ENCODE measurements around the gene CA11. TPM values are rescaled to one million over a fixed set of nuclear protein-coding genes. Genes with fewer than 3 reads are reported as not detected.

Gene CA11
- total and polyA plus RNA-seq, 9 of the 15 experiments (the other 6 are each of a cell fraction or from before 2014, with no cell fraction given): 2.9 to 19.9 (median 8.3) TPM

GRCh38 chr19:48619692-48620585, 26.0 kb downstream of the CA11 start (continued):
- TF ChIP-seq, protein P1, sequence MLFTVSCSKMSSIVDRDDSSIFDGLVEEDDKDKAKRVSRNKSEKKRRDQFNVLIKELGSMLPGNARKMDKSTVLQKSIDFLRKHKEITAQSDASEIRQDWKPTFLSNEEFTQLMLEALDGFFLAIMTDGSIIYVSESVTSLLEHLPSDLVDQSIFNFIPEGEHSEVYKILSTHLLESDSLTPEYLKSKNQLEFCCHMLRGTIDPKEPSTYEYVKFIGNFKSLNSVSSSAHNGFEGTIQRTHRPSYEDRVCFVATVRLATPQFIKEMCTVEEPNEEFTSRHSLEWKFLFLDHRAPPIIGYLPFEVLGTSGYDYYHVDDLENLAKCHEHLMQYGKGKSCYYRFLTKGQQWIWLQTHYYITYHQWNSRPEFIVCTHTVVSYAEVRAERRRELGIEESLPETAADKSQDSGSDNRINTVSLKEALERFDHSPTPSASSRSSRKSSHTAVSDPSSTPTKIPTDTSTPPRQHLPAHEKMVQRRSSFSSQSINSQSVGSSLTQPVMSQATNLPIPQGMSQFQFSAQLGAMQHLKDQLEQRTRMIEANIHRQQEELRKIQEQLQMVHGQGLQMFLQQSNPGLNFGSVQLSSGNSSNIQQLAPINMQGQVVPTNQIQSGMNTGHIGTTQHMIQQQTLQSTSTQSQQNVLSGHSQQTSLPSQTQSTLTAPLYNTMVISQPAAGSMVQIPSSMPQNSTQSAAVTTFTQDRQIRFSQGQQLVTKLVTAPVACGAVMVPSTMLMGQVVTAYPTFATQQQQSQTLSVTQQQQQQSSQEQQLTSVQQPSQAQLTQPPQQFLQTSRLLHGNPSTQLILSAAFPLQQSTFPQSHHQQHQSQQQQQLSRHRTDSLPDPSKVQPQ (CRISPR knock-in tag; IDR thresholded peaks at IDR 0.05; ENCODE audit: borderline replicate concordance): no peak
- TF ChIP-seq MED1 (CRISPR knock-in tag; IDR thresholded peaks at IDR 0.05; ENCODE audit: borderline replicate concordance) (no peak), FOXA1 (IDR thresholded peaks at IDR 0.05; ENCODE audit: borderline replicate concordance) (no peak), KLF13 (tag; IDR thresholded peaks at IDR 0.05; ENCODE audit: borderline replicate concordance, low read depth) (no peak), ZEB2 (IDR thresholded peaks at IDR 0.05) (no peak), CAMTA2 (CRISPR knock-in tag; conservative IDR thresholded peaks at IDR 0.05) (no peak), POLR2AphosphoS2 (IDR thresholded peaks at IDR 0.05; ENCODE audit: low read length) (no peak), NCOA2 (IDR thresholded peaks at IDR 0.05; ENCODE audit: partially characterized antibody in 2 of 2) (no peak), ZBTB5 (IDR thresholded peaks at IDR 0.05) (no peak), GTF2A2 (tag; IDR thresholded peaks at IDR 0.05) (no peak), FOXK1 (CRISPR knock-in tag; IDR thresholded peaks at IDR 0.05; ENCODE audit: borderline replicate concordance) (no peak; the same call in 1 of the 2 replicates), ZFP36 (IDR thresholded peaks at IDR 0.05; ENCODE audit: low read depth, low read length, partially characterized antibody) (no peak), ARNT (IDR thresholded peaks at IDR 0.05) (peak in 1 of 2 experiments; percentile 50; a peak in 1 of 4 replicates), SPI1 (IDR thresholded peaks at IDR 0.05; ENCODE audit: borderline replicate concordance, low read depth, low read length) (no peak), E2F8 (IDR thresholded peaks at IDR 0.05; ENCODE audit: low read depth, partially characterized antibody) (no peak)
- TF ChIP-seq, protein P2, sequence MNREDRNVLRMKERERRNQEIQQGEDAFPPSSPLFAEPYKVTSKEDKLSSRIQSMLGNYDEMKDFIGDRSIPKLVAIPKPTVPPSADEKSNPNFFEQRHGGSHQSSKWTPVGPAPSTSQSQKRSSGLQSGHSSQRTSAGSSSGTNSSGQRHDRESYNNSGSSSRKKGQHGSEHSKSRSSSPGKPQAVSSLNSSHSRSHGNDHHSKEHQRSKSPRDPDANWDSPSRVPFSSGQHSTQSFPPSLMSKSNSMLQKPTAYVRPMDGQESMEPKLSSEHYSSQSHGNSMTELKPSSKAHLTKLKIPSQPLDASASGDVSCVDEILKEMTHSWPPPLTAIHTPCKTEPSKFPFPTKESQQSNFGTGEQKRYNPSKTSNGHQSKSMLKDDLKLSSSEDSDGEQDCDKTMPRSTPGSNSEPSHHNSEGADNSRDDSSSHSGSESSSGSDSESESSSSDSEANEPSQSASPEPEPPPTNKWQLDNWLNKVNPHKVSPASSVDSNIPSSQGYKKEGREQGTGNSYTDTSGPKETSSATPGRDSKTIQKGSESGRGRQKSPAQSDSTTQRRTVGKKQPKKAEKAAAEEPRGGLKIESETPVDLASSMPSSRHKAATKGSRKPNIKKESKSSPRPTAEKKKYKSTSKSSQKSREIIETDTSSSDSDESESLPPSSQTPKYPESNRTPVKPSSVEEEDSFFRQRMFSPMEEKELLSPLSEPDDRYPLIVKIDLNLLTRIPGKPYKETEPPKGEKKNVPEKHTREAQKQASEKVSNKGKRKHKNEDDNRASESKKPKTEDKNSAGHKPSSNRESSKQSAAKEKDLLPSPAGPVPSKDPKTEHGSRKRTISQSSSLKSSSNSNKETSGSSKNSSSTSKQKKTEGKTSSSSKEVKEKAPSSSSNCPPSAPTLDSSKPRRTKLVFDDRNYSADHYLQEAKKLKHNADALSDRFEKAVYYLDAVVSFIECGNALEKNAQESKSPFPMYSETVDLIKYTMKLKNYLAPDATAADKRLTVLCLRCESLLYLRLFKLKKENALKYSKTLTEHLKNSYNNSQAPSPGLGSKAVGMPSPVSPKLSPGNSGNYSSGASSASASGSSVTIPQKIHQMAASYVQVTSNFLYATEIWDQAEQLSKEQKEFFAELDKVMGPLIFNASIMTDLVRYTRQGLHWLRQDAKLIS (CRISPR knock-in tag; IDR thresholded peaks at IDR 0.05): no peak

All from K562 (cell line).